ENCODE data around the gene ARL6IP4. TPM values are rescaled to one million over a fixed set of nuclear protein-coding genes. Genes with fewer than 3 reads are reported as not detected.

The ARL6IP4 gene
- total RNA-seq, 1 experiment from 2014 or later = 171 TPM

- CTCF ChIA-PET = no interaction called here
- no peak overlapping the region for H3K4me3 Mint-ChIP-seq (ENCODE audit: low read depth, unreplicated experiment)
Measured at GRCh38 chr12:122984612-122985337, 4.3 kb downstream of the ARL6IP4 start.

DNA sequence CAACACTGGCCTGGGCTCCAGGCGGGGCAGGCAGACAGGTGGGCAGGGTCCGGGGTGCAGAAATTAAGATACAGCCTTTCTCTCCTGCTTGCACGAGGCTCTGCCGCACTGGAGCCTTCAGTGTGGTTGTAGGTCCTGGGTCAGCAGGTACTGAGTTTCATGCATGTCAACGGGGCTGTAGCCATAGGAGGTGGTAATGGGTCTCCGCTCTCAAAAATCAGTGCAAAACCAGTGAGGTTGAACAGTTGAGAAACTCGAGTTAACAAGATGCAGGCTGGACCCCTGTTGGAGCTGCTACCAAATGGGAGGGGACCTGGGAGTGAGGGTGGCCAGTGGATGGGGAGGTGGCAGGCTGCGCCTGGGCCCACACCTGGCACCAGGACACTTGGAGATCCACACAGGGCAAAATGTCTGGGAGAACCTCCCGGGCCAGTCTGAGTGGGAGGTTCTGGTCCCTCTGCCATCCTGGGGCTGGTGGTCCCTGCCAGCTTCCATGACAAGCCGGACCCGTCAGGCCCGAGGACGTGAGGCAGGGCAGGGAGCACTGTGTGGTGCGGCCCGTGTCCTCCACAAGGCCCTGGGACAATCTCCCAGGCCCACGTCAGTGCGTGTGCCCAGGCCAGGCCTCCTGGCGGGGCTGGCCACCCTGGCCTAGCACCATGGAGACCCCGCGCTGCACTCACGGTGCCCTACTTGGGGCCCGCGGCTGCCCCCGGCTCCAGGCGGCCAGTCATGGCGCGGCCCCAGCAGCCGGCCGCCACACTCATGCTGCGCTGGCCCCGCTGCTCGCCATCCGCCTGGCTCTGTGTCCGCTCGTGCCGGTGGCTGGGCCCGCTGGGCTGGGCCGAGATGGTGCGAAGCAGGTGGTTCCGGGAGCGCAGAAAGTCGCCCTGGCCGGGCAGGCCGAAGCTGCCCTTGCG is 5.1 kb downstream of the ARL6IP4 start:
- peaks cover 38% of the 10 kb centered on the region for H3K36me3 Mint-ChIP-seq (ENCODE audit: insufficient read depth, unreplicated experiment)
- peaks cover 8% of the 10 kb centered on the region for H3K4me1 Mint-ChIP-seq (ENCODE audit: low read depth, unreplicated experiment)
- DNase-seq = no peak
- H3K9me3 Mint-ChIP-seq (ENCODE audit: low read depth, unreplicated experiment) = no peaks in the 10 kb centered on the region
- CTCF ChIA-PET = no interaction called here
- intact Hi-C loops (cut with micrococcal nuclease; ENCODE audit: unreplicated experiment) = no loop called here
- no peak for TF ChIP-seq CTCF (IDR thresholded peaks at IDR 0.05; ENCODE audit: unreplicated experiment)
- H3K27ac Mint-ChIP-seq (ENCODE audit: unreplicated experiment) = no peak overlapping the region
- H3K27me3 Mint-ChIP-seq (ENCODE audit: unreplicated experiment) = no peaks in the 10 kb centered on the region
- no TSS peak for BruUV-seq (replicated peaks)
- no peak overlapping the region for H3K4me3 Mint-ChIP-seq (ENCODE audit: low read depth, unreplicated experiment)

More at GRCh38 chr12:122984612-122985337, 4.3 kb downstream of the ARL6IP4 start:
- intact Hi-C loops (cut with micrococcal nuclease; ENCODE audit: unreplicated experiment) = no loop called here
- no TSS peak for BruUV-seq (replicated peaks)
- TF ChIP-seq CTCF (IDR thresholded peaks at IDR 0.05; ENCODE audit: unreplicated experiment) = no peak
- H3K27me3 Mint-ChIP-seq (ENCODE audit: unreplicated experiment) = no peaks in the 10 kb centered on the region
- no peak for DNase-seq
- H3K4me1 Mint-ChIP-seq (ENCODE audit: low read depth, unreplicated experiment) = peaks cover 8% of the 10 kb centered on the region
- no peak overlapping the region for H3K27ac Mint-ChIP-seq (ENCODE audit: unreplicated experiment)
- no peaks in the 10 kb centered on the region for H3K9me3 Mint-ChIP-seq (ENCODE audit: low read depth, unreplicated experiment)
- H3K36me3 Mint-ChIP-seq (ENCODE audit: insufficient read depth, unreplicated experiment) = peaks cover 46% of the 10 kb centered on the region

DNA sequence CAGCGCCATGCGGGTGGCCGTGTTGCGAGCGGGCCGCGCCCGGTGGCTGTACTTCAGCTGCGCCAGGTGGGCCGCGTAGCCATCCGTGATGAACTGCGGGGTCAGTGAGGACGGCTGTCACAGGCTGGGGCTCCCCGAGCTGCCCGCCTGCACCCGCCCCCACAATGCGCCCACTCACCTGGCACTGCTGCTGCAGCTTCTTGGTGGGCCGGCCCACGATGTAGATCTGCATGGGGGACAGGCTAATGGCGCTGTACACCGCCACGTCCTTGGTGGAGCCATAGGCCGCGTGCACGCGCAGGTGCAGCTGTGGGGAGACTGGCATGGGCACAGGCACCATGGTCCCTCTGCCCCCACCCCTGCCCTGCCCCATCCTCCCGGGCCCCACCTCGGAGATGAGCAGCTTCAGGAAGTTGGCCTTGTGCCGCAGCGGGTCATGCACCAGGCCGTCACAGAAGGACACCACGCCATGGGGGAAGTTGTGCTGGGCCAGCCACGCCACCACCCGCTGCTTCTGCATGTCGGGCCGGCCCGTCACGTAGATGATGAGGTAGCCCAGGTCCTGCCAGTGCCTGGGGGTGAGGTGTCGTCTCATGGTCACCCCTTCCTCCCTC is 5.9 kb downstream of the ARL6IP4 start:
- H3K4me1 Mint-ChIP-seq (ENCODE audit: low read depth, unreplicated experiment) = peaks cover 8% of the 10 kb centered on the region
- no peaks in the 10 kb centered on the region for H3K9me3 Mint-ChIP-seq (ENCODE audit: low read depth, unreplicated experiment)
- H3K4me3 Mint-ChIP-seq (ENCODE audit: low read depth, unreplicated experiment) = no peak overlapping the region
- no peak overlapping the region for H3K27ac Mint-ChIP-seq (ENCODE audit: unreplicated experiment)
- TF ChIP-seq CTCF (IDR thresholded peaks at IDR 0.05; ENCODE audit: unreplicated experiment) = no peak
- BruUV-seq (replicated peaks) = no TSS peak
- peaks cover 30% of the 10 kb centered on the region for H3K36me3 Mint-ChIP-seq (ENCODE audit: insufficient read depth, unreplicated experiment)
- intact Hi-C loops (cut with micrococcal nuclease; ENCODE audit: unreplicated experiment) = no loop called here
- CTCF ChIA-PET = no interaction called here
- DNase-seq = no peak
- no peaks in the 10 kb centered on the region for H3K27me3 Mint-ChIP-seq (ENCODE audit: unreplicated experiment)

GRCh38 chr12:122987086-122987951 is 6.8 kb downstream of the ARL6IP4 start:
- Mint-ChIP-seq H3K27me3 (ENCODE audit: unreplicated experiment) (no peaks in the 10 kb centered on the region), H3K4me1 (ENCODE audit: low read depth, unreplicated experiment) (peaks cover 8% of the 10 kb centered on the region), H3K9me3 (ENCODE audit: low read depth, unreplicated experiment) (no peaks in the 10 kb centered on the region), H3K27ac (ENCODE audit: unreplicated experiment) (no peak overlapping the region), H3K36me3 (ENCODE audit: insufficient read depth, unreplicated experiment) (peaks cover 21% of the 10 kb centered on the region), H3K4me3 (ENCODE audit: low read depth, unreplicated experiment) (no peak overlapping the region)
- CTCF ChIA-PET = no interaction called here
- DNase-seq = no peak
- intact Hi-C loops (cut with micrococcal nuclease; ENCODE audit: unreplicated experiment) = no loop called here
- BruUV-seq (replicated peaks) = no TSS peak
- TF ChIP-seq CTCF (IDR thresholded peaks at IDR 0.05; ENCODE audit: unreplicated experiment) = no peak
